HEK293T (cell line): Measurements from ENCODE around the gene FGFR1OP2.

Experiments
- CTCF ChIA-PET: fragments of 350-600 bp; formaldehyde crosslinking; extraction: SDS; loops from one replicate; lab custom pipeline; 2021; ENCODE audit warnings: antibody characterized with exemption, inconsistent platforms; lab: Yijun Ruan, JAX
- POLR2A ChIA-PET: fragments of 350-600 bp; formaldehyde crosslinking; extraction: SDS; loops from one replicate; lab custom pipeline; 2020; ENCODE audit warnings: antibody characterized with exemption, inconsistent platforms; lab: Yijun Ruan, JAX
- DNase-seq: peaks from one replicate; pipeline ENCODE4 v3.0.0; 2012; ENCODE audit warnings: mixed read lengths; ENCODE audit errors: extremely low spot score
- ARNT ChIP-seq: fragments of 450-650 bp; IDR thresholded peaks from 2 replicates; pipeline ENCODE4 v1.6.1; 2017; ENCODE audit warnings: mild to moderate bottlenecking
- BHLHE40 ChIP-seq: fragments of 450-650 bp; IDR thresholded peaks from 2 replicates; pipeline ENCODE4 v1.6.1; 2016; ENCODE audit warnings: mild to moderate bottlenecking, moderate library complexity, borderline replicate concordance
- CTBP1 ChIP-seq: fragments of 450-650 bp; IDR thresholded peaks from 2 replicates; pipeline ENCODE4 v1.6.1; 2016; ENCODE audit warnings: borderline replicate concordance
- ELF4 ChIP-seq: fragments of 450-650 bp; IDR thresholded peaks from 2 replicates; pipeline ENCODE4 v1.6.1; 2017; ENCODE audit warnings: antibody characterized with exemption
- FOXA1 ChIP-seq: fragments of 450-650 bp; IDR thresholded peaks from 2 replicates; pipeline ENCODE4 v1.6.1; 2016; ENCODE audit warnings: mild to moderate bottlenecking
- FOXK2 ChIP-seq: fragments of 450-650 bp; IDR thresholded peaks from 2 replicates; pipeline ENCODE4 v1.6.1; 2016; ENCODE audit warnings: mild to moderate bottlenecking
- FOXM1 ChIP-seq: fragments of 450-650 bp; IDR thresholded peaks from 2 replicates; pipeline ENCODE4 v1.6.1; 2017; ENCODE audit warnings: mild to moderate bottlenecking, borderline replicate concordance
- HDGF ChIP-seq: fragments of 450-650 bp; IDR thresholded peaks from 2 replicates; pipeline ENCODE4 v1.6.1; 2017; ENCODE audit warnings: antibody characterized with exemption, borderline replicate concordance
- L3MBTL2 ChIP-seq: fragments of 450-650 bp; conservative IDR thresholded peaks from 2 replicates; pipeline ENCODE4 v1.6.1; 2016; ENCODE audit warnings: mild to moderate bottlenecking
- LEF1 ChIP-seq: fragments of 450-650 bp; IDR thresholded peaks from 2 replicates; pipeline ENCODE4 v1.6.1; 2017; ENCODE audit warnings: mild to moderate bottlenecking, borderline replicate concordance
- NFRKB ChIP-seq: fragments of 450-650 bp; IDR thresholded peaks from 2 replicates; pipeline ENCODE4 v1.6.1; 2016; ENCODE audit warnings: mild to moderate bottlenecking, moderate library complexity
- SP1 ChIP-seq: fragments of 450-650 bp; IDR thresholded peaks from 2 replicates; pipeline ENCODE4 v1.6.1; 2017
- SUZ12 ChIP-seq: fragments of 450-650 bp; IDR thresholded peaks from 2 replicates; pipeline ENCODE4 v1.6.1; 2016; ENCODE audit warnings: mild to moderate bottlenecking
- TARDBP ChIP-seq: fragments of 450-650 bp; IDR thresholded peaks from 2 replicates; pipeline ENCODE4 v1.6.1; 2016
- ZNF384 ChIP-seq: fragments of 450-650 bp; IDR thresholded peaks from 2 replicates; pipeline ENCODE4 v1.6.1; 2016
- TF ChIP-seq, protein P1 (sequence below): fragments of 450-650 bp; IDR thresholded peaks from 2 replicates; pipeline ENCODE4 v1.6.1; 2016

FGFR1OP2 gene

DNA sequence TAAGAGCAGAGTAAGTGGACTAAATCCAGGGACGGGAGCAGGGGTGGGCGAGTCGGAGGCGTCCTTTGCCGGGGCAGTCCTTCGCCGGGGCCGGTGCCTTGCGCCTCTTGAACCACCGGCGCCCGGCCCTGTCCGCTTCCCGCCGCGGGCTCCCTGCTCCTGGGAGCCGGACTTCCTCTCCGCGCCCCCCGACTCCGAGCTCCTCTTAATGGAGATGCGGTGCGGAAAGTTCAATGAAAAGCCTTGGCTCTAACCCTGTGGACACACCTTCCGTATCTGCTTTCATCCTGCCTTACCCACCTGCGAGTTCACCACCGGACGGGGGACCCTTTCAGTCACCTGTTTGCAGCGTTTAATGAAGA, 412 bp downstream of the FGFR1OP2 start:
- TF ChIP-seq BHLHE40 (no peak), TARDBP (no peak), L3MBTL2 (no peak), LEF1 (no peak), FOXK2 (no peak), ELF4 (no peak), FOXM1 (no peak), ZNF384 (no peak), FOXA1 (no peak), CTBP1 (no peak), HDGF (no peak), ARNT (no peak), NFRKB (no peak), SP1 (no peak)
- TF ChIP-seq, protein P1, sequence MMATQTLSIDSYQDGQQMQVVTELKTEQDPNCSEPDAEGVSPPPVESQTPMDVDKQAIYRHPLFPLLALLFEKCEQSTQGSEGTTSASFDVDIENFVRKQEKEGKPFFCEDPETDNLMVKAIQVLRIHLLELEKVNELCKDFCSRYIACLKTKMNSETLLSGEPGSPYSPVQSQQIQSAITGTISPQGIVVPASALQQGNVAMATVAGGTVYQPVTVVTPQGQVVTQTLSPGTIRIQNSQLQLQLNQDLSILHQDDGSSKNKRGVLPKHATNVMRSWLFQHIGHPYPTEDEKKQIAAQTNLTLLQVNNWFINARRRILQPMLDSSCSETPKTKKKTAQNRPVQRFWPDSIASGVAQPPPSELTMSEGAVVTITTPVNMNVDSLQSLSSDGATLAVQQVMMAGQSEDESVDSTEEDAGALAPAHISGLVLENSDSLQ = no peak
- peak; percentile 13 for DNase-seq
- ChIA-PET CTCF (no interaction called here), POLR2A (interaction anchor here (0.6 kb wide), 1 partner anchor 376 kb away, joined by 3 read pairs; no protein-coding TSS in a partner anchor)

DNA sequence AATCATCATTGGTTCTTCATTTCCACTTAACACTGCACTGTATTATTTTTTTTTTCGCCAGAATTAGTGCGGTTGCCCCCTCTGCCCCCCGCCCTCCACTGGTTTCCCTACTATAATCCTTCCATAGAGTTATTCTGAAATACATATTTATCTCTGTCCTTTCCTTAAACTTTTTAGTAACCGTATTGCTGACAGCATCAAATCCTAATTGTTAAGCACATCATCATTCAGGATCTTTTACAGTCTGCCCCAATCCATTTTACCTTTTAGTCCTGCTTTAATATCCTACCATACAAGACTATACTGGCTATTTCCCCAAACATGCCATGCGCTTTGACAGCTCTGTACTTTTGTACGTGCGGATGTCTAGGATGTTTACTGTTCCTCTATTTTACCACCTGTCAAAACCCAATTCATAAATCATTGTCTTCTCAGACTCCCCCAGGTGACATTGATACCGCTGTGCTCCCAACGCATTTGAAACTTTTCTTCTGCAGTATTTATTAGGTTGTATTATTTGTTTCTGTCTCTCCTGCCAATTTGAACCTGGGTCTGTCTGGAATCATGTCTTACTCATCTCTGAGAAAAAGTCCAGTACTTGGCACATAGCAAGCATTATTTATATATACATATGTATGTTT, 1.0 kb downstream of the FGFR1OP2 start:
- DNase-seq = peak; percentile 10
- CTCF ChIA-PET = no interaction called here
- POLR2A ChIA-PET = no interaction called here
- TF ChIP-seq, protein P1 = peak; percentile 91
- TF ChIP-seq CTBP1 = no peak

DNA sequence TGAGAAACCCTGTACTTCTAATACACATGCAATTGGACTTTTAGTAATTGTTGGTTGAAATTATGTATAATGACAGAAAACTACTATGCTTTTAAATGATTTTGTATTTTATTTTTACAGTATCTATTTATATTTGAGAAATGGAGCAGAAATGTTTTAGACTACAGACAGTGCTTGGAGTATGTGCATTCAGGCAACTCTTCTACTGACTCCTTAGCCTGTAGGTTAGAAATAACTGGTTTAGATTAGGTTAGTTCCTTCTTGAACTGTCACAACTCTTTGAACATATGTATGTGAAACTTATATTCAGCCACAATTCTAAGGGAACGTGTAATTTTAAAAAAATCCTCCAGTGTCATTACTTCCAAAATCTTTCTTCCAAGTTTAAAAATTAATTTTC, 1.7 kb downstream of the FGFR1OP2 start:
- DNase-seq = no peak
- POLR2A ChIA-PET = no interaction called here
- CTCF ChIA-PET = no interaction called here
- TF ChIP-seq FOXM1 (no peak), ZNF384 (no peak)

DNA sequence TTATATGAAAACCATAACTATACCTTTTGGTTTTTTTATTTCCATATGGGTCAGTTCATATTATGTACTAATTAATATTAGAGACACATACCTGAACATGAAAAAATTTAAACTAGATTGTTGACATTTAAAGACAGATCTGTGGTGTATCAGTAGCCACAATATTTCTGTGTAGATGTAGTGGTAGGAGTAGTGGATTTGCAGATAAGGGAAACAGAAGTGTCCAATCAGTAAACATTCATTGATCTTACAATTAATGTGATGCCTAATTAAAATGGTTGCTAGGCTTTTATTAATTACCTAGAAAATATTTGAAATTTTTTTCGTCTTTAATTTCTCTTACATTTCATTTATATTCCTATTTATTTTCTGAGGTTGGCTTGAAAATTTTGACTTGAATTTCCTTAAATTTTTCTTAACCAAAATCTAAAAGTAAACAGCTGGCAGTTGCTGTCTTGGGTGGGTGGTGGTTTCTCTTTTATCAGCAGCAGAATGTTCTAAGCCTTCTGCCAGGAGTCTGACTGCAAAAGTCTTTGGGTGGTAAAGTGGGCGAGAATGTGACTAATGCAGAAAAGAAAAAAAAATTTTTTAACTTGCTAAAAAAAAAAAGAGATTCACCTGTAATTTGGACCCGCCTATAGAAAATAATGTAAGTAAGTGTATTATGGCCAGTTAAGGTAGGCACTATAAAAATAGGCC, 2.4 kb downstream of the FGFR1OP2 start:
- no peak for DNase-seq
- POLR2A ChIA-PET = no interaction called here
- CTCF ChIA-PET = no interaction called here
- TF ChIP-seq ZNF384 (no peak), SUZ12 (no peak), L3MBTL2 (no peak), ELF4 (no peak), CTBP1 (no peak), HDGF (no peak), NFRKB (no peak), TARDBP (no peak), LEF1 (no peak), ARNT (no peak), FOXM1 (no peak), BHLHE40 (no peak), FOXK2 (no peak), SP1 (no peak), FOXA1 (no peak)
- TF ChIP-seq, protein P1 = no peak

DNA sequence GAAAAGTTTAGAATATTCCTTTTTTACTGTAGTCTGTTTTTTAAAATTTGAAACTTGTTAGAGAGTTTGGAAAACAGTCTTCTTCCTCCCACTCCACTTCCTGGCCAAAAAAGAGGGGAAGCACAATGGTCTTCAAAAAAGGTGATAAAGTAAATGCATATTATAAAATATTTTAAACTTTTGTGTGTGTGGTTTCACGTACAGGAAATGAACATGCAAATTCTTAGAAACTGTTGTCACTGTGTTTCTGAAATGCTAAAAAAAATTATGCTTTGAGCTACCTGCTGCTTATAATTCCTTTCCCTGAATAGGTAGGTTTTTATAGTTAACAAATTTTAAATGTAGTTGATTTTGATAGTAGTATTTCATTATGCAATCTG, 2.9 kb downstream of the FGFR1OP2 start:
- ChIA-PET POLR2A (no interaction called here), CTCF (no interaction called here)
- TF ChIP-seq BHLHE40 (no peak), CTBP1 (no peak), FOXK2 (no peak), FOXM1 (no peak), NFRKB (no peak), ELF4 (no peak), SUZ12 (no peak), ARNT (no peak), L3MBTL2 (no peak), SP1 (no peak), ZNF384 (no peak)
- TF ChIP-seq, protein P1 = no peak
- no peak for DNase-seq

DNA sequence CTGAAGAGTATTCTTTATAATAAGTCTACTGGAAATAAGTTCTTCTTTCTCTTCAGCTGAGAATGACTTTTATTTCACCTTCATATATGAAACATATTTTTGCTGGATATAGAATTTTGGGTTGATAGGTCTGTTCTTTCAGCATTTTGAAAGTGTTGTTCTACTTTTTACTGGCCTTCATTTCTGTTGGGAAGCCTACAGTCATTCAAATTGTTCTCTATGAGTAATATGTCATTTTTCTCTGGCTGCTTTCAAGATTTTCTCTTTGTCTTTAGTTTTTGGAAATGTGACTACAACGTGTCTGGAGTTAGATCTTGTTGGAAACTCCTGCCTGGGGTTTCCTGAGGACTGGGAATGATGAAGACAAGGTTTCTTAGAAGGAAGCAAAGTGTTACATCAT, 10.0 kb downstream of the FGFR1OP2 start:
- no peak for DNase-seq
- POLR2A ChIA-PET = no interaction called here
- TF ChIP-seq FOXM1 = no peak
- no peak for TF ChIP-seq SP1
- TF ChIP-seq L3MBTL2 = no peak
- no peak for TF ChIP-seq LEF1
- no peak for TF ChIP-seq ZNF384
- no peak for TF ChIP-seq TARDBP
- no peak for TF ChIP-seq ARNT
- TF ChIP-seq SUZ12 = no peak
- TF ChIP-seq FOXK2 = no peak
- TF ChIP-seq BHLHE40 = no peak
- TF ChIP-seq, protein P1 = no peak
- no peak for TF ChIP-seq NFRKB
- TF ChIP-seq HDGF = no peak
- no peak for TF ChIP-seq CTBP1
- no peak for TF ChIP-seq ELF4
- CTCF ChIA-PET = no interaction called here
